Esophagus muscularis mucosa (tissue), 4 donors: ENCODE measurements around the gene NEMF. TPM values are rescaled to one million over a fixed set of nuclear protein-coding genes. Genes with fewer than 3 reads are reported as not detected.

Experiments used
- DNase-seq: peaks from one replicate; pipeline ENCODE4 v3.0.0-alpha.2; 2017; ENCODE audit errors: extremely low spot score
- H3K27ac ChIP-seq, 4 donors: fragments of 200-600 bp; sonication (generic); replicated peaks in 1 of 4; 1 replicate in 3 of 4; 2 replicates in 1 of 4; pipeline ENCODE4 v1.5.1; 2016 to 2019; ENCODE audit warnings: mild to moderate bottlenecking in 1 of 4
- H3K27me3 ChIP-seq, 4 donors: fragments of 200-600 bp; sonication (generic); one replicate each; pipeline versions ENCODE4 v1.5.1 to v1.6.0; 2016 to 2019
- H3K36me3 ChIP-seq, 4 donors: fragments of 200-600 bp; sonication (generic); one replicate each; pipeline ENCODE4 v1.5.1; 2016 to 2019
- H3K4me1 ChIP-seq, 4 donors: fragments of 200-600 bp; sonication (generic); one replicate each; pipeline ENCODE4 v1.5.1; 2016 to 2019
- H3K4me3 ChIP-seq, 4 donors: fragments of 200-600 bp; sonication (generic); 1 replicate in 2 of 4; 2 replicates in 2 of 4; pipeline ENCODE4 v1.5.1; 2016 to 2019; ENCODE audit warnings: mild to moderate bottlenecking in 4 of 4, moderate library complexity in 1 of 4
- H3K9me3 ChIP-seq, 4 donors: fragments of 200-600 bp; sonication (generic); 1 replicate in 3 of 4; 2 replicates in 1 of 4; pipeline ENCODE4 v1.5.1; 2016 to 2019
- EP300 ChIP-seq: sonication (generic); formaldehyde crosslinking; IDR thresholded peaks from one replicate; pipeline ENCODE4 v1.6.1; 2017; ENCODE audit warnings: antibody characterized with exemption
- POLR2A ChIP-seq: fragments of 450-650 bp; IDR thresholded peaks from one replicate; pipeline ENCODE4 v1.6.1; 2017; ENCODE audit warnings: antibody characterized with exemption, moderate library complexity, mild to moderate bottlenecking, low read depth
- POLR2AphosphoS5 ChIP-seq, 2 donors: sonication (generic); formaldehyde crosslinking; IDR thresholded peaks; one replicate each; pipeline ENCODE4 v1.6.1; 2017; ENCODE audit warnings: antibody characterized with exemption in 2 of 2
- WGBS: methylation state at CpG from one replicate; pipeline ENCODE4 v1.1.5; 2018; 5-methylcytosine and 5-hydroxymethylcytosine counted together
- intact Hi-C: fragments of 100-400 bp; cut with DNase I; formaldehyde crosslinking; loops from one replicate; pipeline ENCODE4 v1.15.1; 2023
- total RNA-seq, 4 donors: library from RNA; depleted of rRNA; stranded (reverse); fragments of >200 nt; gene quantifications; one replicate each; pipeline versions ENCODE4 v1.1.0 to v1.2.1, GENCODE V29; 2016
- TF ChIP-seq, protein P1 (sequence below), 3 experiments: fragments of 200-600 bp in 2 of 3; fragments of 450-650 bp in 1 of 3; sonication (generic) in 2 of 3; IDR thresholded peaks; one replicate each; pipeline ENCODE4 v1.5.1; 2017 to 2019; ENCODE audit warnings: antibody characterized with exemption in 3 of 3, mild to moderate bottlenecking in 2 of 3, moderate library complexity in 1 of 3

NEMF gene
- total RNA-seq, 4 donors from 2014 or later, result 40.6 to 71.0 (median 56.4) TPM

- intact Hi-C loops, result no loop called here
- no peaks in the 10 kb centered on the region for H3K9me3 ChIP-seq
- 97% methylated on average over 12 of the region's 12 CpGs for WGBS
- H3K27ac ChIP-seq, result no peak overlapping the region
- H3K27me3 ChIP-seq, result no peaks in the 10 kb centered on the region
- TF ChIP-seq POLR2A (no peak), EP300 (no peak), POLR2AphosphoS5 (IDR thresholded peaks at IDR 0.05) (no peak)
- TF ChIP-seq, protein P1, sequence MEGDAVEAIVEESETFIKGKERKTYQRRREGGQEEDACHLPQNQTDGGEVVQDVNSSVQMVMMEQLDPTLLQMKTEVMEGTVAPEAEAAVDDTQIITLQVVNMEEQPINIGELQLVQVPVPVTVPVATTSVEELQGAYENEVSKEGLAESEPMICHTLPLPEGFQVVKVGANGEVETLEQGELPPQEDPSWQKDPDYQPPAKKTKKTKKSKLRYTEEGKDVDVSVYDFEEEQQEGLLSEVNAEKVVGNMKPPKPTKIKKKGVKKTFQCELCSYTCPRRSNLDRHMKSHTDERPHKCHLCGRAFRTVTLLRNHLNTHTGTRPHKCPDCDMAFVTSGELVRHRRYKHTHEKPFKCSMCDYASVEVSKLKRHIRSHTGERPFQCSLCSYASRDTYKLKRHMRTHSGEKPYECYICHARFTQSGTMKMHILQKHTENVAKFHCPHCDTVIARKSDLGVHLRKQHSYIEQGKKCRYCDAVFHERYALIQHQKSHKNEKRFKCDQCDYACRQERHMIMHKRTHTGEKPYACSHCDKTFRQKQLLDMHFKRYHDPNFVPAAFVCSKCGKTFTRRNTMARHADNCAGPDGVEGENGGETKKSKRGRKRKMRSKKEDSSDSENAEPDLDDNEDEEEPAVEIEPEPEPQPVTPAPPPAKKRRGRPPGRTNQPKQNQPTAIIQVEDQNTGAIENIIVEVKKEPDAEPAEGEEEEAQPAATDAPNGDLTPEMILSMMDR (IDR thresholded peaks at IDR 0.05), result no peak
- H3K36me3 ChIP-seq, result no peaks in the 10 kb centered on the region
- H3K4me1 ChIP-seq, result peaks cover 0 to 1% (median under 1%) of the 10 kb centered on the region in 4 donors
- DNase-seq, result no peak
- H3K4me3 ChIP-seq, result no peak overlapping the region
Observed at GRCh38 chr14:49886523-49886922, 33.9 kb upstream of the NEMF start.

GRCh38 chr14:49882826-49883694 lies 30.5 kb upstream of the NEMF start:
- DNase-seq, result no peak
- TF ChIP-seq POLR2AphosphoS5 (IDR thresholded peaks at IDR 0.05) (no peak), POLR2A (no peak), EP300 (no peak)
- TF ChIP-seq, protein P1 (IDR thresholded peaks at IDR 0.05), result no peak
- H3K4me1 ChIP-seq, result peaks cover 0 to 5% (median 0%) of the 10 kb centered on the region in 4 donors
- intact Hi-C loops, result no loop called here
- H3K27ac ChIP-seq, result no peak overlapping the region
- H3K4me3 ChIP-seq, result no peak overlapping the region
- 94% methylated on average over 18 of the region's 18 CpGs for WGBS
- H3K9me3 ChIP-seq, result no peaks in the 10 kb centered on the region
- H3K36me3 ChIP-seq, result no peaks in the 10 kb centered on the region
- H3K27me3 ChIP-seq, result no peaks in the 10 kb centered on the region

- Histone ChIP-seq H3K4me1 (peaks cover 0 to 5% (median 0%) of the 10 kb centered on the region in 4 donors), H3K27ac (no peak overlapping the region), H3K4me3 (no peak overlapping the region), H3K9me3 (no peaks in the 10 kb centered on the region), H3K36me3 (no peaks in the 10 kb centered on the region), H3K27me3 (no peaks in the 10 kb centered on the region)
- TF ChIP-seq, protein P1 (IDR thresholded peaks at IDR 0.05), result no peak
- TF ChIP-seq EP300, result no peak
- no peak for DNase-seq
- 92% methylated on average over 4 of the region's 4 CpGs for WGBS
- intact Hi-C loops, result no loop called here
Observed at GRCh38 chr14:49881350-49882001, 28.9 kb upstream of the NEMF start.

- WGBS, result 60% methylated on average over 9 of the region's 9 CpGs
- no peak overlapping the region for H3K27ac ChIP-seq
- intact Hi-C loops, result no loop called here
Observed at GRCh38 chr14:49880267-49881064, 27.9 kb upstream of the NEMF start.

More at GRCh38 chr14:49880267-49881064, 27.9 kb upstream of the NEMF start:
- H3K4me1 ChIP-seq, result peaks cover 0 to 5% (median 0%) of the 10 kb centered on the region in 4 donors
- H3K27me3 ChIP-seq, result no peaks in the 10 kb centered on the region
- H3K4me3 ChIP-seq, result no peak overlapping the region
- H3K9me3 ChIP-seq, result no peaks in the 10 kb centered on the region
- no peak for DNase-seq
- TF ChIP-seq POLR2AphosphoS5 (IDR thresholded peaks at IDR 0.05) (no peak), POLR2A (no peak), EP300 (no peak)
- TF ChIP-seq, protein P1 (IDR thresholded peaks at IDR 0.05), result no peak
- H3K36me3 ChIP-seq, result no peaks in the 10 kb centered on the region
